B cell (primary cell): ENCODE measurements around the gene COG7.

ENCODE experiments used
- EZH2 ChIP-seq: IDR thresholded peaks from 2 replicates; pipeline ENCODE4 v1.6.1; 2012; ENCODE audit warnings: borderline replicate concordance, low read depth, mild to moderate bottlenecking, moderate library complexity, low read length; ENCODE audit not compliant: insufficient read depth, poor library complexity, severe bottlenecking
- TF ChIP-seq, protein P1 (sequence below): fragments of 200-600 bp; IDR thresholded peaks from one replicate; pipeline ENCODE4 v1.8.0; 2022; ENCODE audit warnings: antibody characterized with exemption, mild to moderate bottlenecking

DNA sequence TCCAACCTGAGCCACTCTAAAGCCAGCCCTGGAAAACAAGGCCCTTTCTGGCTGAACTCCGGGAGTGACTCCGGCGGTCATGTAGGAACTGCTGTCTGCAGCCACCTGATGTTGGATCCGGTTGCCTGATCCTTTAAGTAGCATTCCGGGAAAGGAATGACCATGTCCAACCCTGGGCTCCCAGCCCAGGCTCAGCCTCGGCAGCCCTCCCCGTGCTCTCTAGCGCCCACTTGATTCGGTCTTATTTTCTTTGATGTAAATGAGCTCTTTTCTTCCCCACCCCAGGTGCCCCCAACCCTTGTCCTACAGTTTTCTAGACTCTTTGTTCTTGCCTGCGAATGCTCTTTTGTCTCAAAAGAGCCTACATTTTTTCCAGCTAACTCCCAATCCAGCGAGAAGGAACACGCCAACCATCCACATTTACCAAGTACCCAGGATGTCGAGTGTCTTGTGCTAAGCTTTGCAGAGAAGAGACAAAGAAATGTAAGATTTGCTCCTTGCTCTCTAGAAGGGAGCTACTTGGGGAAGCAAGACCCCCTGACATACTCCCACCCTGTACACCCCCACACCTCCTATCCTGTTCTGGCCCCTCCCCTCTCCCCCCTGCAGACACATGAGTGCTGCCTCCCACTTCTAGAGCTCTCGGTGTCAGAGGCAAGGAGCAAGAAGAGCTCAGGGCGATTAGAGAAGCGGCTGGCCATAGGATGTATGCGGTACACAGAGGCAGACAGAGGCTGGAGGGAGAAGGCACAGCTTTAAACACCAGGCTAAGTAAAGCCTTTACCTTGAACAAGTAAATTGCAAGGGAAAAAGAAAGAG, 53.8 kb downstream of the COG7 start:
- TF ChIP-seq, protein P1, sequence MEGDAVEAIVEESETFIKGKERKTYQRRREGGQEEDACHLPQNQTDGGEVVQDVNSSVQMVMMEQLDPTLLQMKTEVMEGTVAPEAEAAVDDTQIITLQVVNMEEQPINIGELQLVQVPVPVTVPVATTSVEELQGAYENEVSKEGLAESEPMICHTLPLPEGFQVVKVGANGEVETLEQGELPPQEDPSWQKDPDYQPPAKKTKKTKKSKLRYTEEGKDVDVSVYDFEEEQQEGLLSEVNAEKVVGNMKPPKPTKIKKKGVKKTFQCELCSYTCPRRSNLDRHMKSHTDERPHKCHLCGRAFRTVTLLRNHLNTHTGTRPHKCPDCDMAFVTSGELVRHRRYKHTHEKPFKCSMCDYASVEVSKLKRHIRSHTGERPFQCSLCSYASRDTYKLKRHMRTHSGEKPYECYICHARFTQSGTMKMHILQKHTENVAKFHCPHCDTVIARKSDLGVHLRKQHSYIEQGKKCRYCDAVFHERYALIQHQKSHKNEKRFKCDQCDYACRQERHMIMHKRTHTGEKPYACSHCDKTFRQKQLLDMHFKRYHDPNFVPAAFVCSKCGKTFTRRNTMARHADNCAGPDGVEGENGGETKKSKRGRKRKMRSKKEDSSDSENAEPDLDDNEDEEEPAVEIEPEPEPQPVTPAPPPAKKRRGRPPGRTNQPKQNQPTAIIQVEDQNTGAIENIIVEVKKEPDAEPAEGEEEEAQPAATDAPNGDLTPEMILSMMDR = no peak
- no peak for TF ChIP-seq EZH2
